ENCODE data around the gene LRRC58. TPM values are rescaled to one million over a fixed set of nuclear protein-coding genes. Genes with fewer than 3 reads are reported as not detected.

Gene LRRC58
- total and polyA plus RNA-seq, 2 of the 13 experiments (the other 11 are each of a cell fraction or from before 2014, with no cell fraction given): 9.7 to 17.3 TPM

- TF ChIP-seq TCF7 (IDR thresholded peaks at IDR 0.05; ENCODE audit: low read depth) (peak; percentile 74), KDM6A (CRISPR knock-in tag; IDR thresholded peaks at IDR 0.05; ENCODE audit: low read depth) (no peak), ZNF160 (CRISPR knock-in tag; IDR thresholded peaks at IDR 0.05) (no peak), ADNP (CRISPR knock-in tag; IDR thresholded peaks at IDR 0.05) (no peak), GPN1 (CRISPR knock-in tag; IDR thresholded peaks at IDR 0.05; ENCODE audit: borderline replicate concordance) (no peak), ZNF431 (CRISPR knock-in tag; IDR thresholded peaks at IDR 0.05; ENCODE audit: borderline replicate concordance, low read depth) (peak; percentile 76; the same call in 1 of the 2 replicates), ZNF713 (CRISPR knock-in tag; IDR thresholded peaks at IDR 0.05) (no peak), SNAPC4 (CRISPR knock-in tag; IDR thresholded peaks at IDR 0.05) (no peak), KDM2A (CRISPR knock-in tag; IDR thresholded peaks at IDR 0.05; ENCODE audit: borderline replicate concordance, low read depth) (no peak), ZBTB4 (CRISPR knock-in tag; IDR thresholded peaks at IDR 0.05; ENCODE audit: borderline replicate concordance) (no peak), ATF7-NPFF (CRISPR knock-in tag; IDR thresholded peaks at IDR 0.05; ENCODE audit: low read depth) (no peak), GZF1 (CRISPR knock-in tag; IDR thresholded peaks at IDR 0.05) (no peak), PCBP1 (IDR thresholded peaks at IDR 0.05; ENCODE audit: borderline replicate concordance, low read depth, low read length) (no peak), RARA (CRISPR knock-in tag; IDR thresholded peaks at IDR 0.05) (peak; percentile 87), KDM3A (CRISPR knock-in tag; IDR thresholded peaks at IDR 0.05; ENCODE audit: low read depth) (no peak), ZNF432 (CRISPR knock-in tag; IDR thresholded peaks at IDR 0.05; ENCODE audit: borderline replicate concordance) (no peak), JUND (CRISPR knock-in tag; IDR thresholded peaks at IDR 0.05) (no peak), HCFC1 (IDR thresholded peaks at IDR 0.05; ENCODE audit: low read depth, low read length) (no peak), ZBTB49 (CRISPR knock-in tag; IDR thresholded peaks at IDR 0.05; ENCODE audit: borderline replicate concordance) (no peak), XRCC5 (optimal IDR thresholded peaks at IDR 0.05; ENCODE audit: low read length) (no peak), CBFB (CRISPR knock-in tag; IDR thresholded peaks at IDR 0.05) (no peak), DMAP1 (CRISPR knock-in tag; IDR thresholded peaks at IDR 0.05) (0 out of 2 replicates have a peak, but pooled peaks have one; percentile 35)
These were observed 74.4 kb downstream of the LRRC58 start (continued) for GRCh38 chr3:120274739-120275167.

Data from HepG2 (cell line).